ENCODE data around the gene ASXL1.
A peak's percentile ranks its signal among the peaks of the same experiment; 100 is the strongest.
"Not testable (repeated sequence)": the region's sequence is repeated elsewhere in the genome, so short reads cannot be mapped to it uniquely, and the experiment has no call there.

ASXL1 gene

GRCh38 chr20:32454164-32455145, 96.3 kb downstream of the ASXL1 start:
- DNase-seq (ENCODE audit: low read depth), result no peak

GRCh38 chr20:32455171-32455900, 97.2 kb downstream of the ASXL1 start:
- no peak for DNase-seq (ENCODE audit: low read depth)

GRCh38 chr20:32455901-32456701, 98.0 kb downstream of the ASXL1 start:
- DNase-seq (ENCODE audit: low read depth), result no peak

GRCh38 chr20:32456869-32457478, 98.8 kb downstream of the ASXL1 start:
- DNase-seq (ENCODE audit: low read depth), result no peak

- peak; percentile 32 for DNase-seq (ENCODE audit: low read depth)
These were observed 99.4 kb downstream of the ASXL1 start for GRCh38 chr20:32457479-32457986.

GRCh38 chr20:32458061-32458836, 100.1 kb downstream of the ASXL1 start:
- no peak for DNase-seq (ENCODE audit: low read depth)

GRCh38 chr20:32458837-32459220, 100.7 kb downstream of the ASXL1 start:
- no peak for DNase-seq (ENCODE audit: low read depth)

GRCh38 chr20:32460231-32460630, 102.1 kb downstream of the ASXL1 start:
- no peak for DNase-seq (ENCODE audit: low read depth)

GRCh38 chr20:32460683-32461320, 102.7 kb downstream of the ASXL1 start:
- DNase-seq (ENCODE audit: low read depth), result no peak

- no peak for DNase-seq (ENCODE audit: low read depth)
These were observed 103.9 kb downstream of the ASXL1 start for GRCh38 chr20:32461836-32462600.

- no peak for DNase-seq (ENCODE audit: low read depth)
These were observed 104.9 kb downstream of the ASXL1 start for GRCh38 chr20:32462900-32463641.

- DNase-seq (ENCODE audit: low read depth), result no peak
These were observed 105.7 kb downstream of the ASXL1 start for GRCh38 chr20:32463642-32464400.

- DNase-seq (ENCODE audit: low read depth), result no peak
These were observed 106.4 kb downstream of the ASXL1 start for GRCh38 chr20:32464401-32465091.

- no peak for DNase-seq (ENCODE audit: low read depth)
These were observed 107.2 kb downstream of the ASXL1 start for GRCh38 chr20:32465092-32465900.

GRCh38 chr20:32465901-32466675, 108.0 kb downstream of the ASXL1 start:
- not testable (repeated sequence) for DNase-seq (ENCODE audit: low read depth)
